SU-DHL-6 (cell line): ENCODE results near the gene MYO5C.
A peak's percentile ranks its signal among the peaks of the same experiment; 100 is the strongest.

ENCODE experiments used
- H2AFZ ChIP-seq: fragments of 200-600 bp; sonication (generic); 2 replicates; pipeline ENCODE4 v1.6.1; 2014; ENCODE audit warnings: low read depth, mild to moderate bottlenecking, moderate library complexity, mixed read lengths, antibody characterized with exemption, low read length; ENCODE audit not compliant: severe bottlenecking
- H3F3A ChIP-seq: fragments of 200-600 bp; shearing (Covaris generic); 2 replicates; pipeline ENCODE4 v1.6.0; 2016; ENCODE audit warnings: antibody characterized with exemption, mild to moderate bottlenecking; ENCODE audit not compliant: insufficient read depth
- H3K27ac ChIP-seq: fragments of 200-600 bp; sonication (generic); 2 replicates; pipeline ENCODE4 v1.5.1; 2016; ENCODE audit warnings: low read depth, mild to moderate bottlenecking, low read length, moderate library complexity, mixed read lengths
- H3K27me3 ChIP-seq: fragments of 200-600 bp; sonication (generic), shearing (Covaris generic); 2 replicates; pipeline ENCODE4 v1.6.0; 2014; ENCODE audit warnings: mild to moderate bottlenecking, low read length
- H3K36me3 ChIP-seq: fragments of 200-600 bp; sonication (generic); 2 replicates; pipeline ENCODE4 v1.6.1; 2014; ENCODE audit warnings: mild to moderate bottlenecking, low read length, mixed read lengths
- H3K4me2 ChIP-seq: fragments of 300-600, 200-600 bp; shearing (Covaris generic), sonication (generic); 2 replicates; pipeline ENCODE4 v1.6.0; 2014; ENCODE audit warnings: low read length, low read depth, mild to moderate bottlenecking; ENCODE audit not compliant: poor library complexity, severe bottlenecking
- H3K4me3 ChIP-seq: fragments of 200-600 bp; sonication (generic); 2 replicates; pipeline ENCODE4 v1.5.1; 2014; ENCODE audit warnings: antibody characterized with exemption, low read length, mild to moderate bottlenecking, mixed read lengths; ENCODE audit not compliant: insufficient read depth, poor library complexity, severe bottlenecking
- H3K79me2 ChIP-seq: fragments of 200-600 bp; sonication (generic); 2 replicates; pipeline ENCODE4 v1.6.1; 2014; ENCODE audit warnings: mild to moderate bottlenecking, low read length, moderate library complexity; ENCODE audit not compliant: insufficient read depth
- H3K9ac ChIP-seq: fragments of 200-600 bp; sonication (generic); 2 replicates; pipeline ENCODE4 v1.7.0; 2014; ENCODE audit warnings: mild to moderate bottlenecking, low read length
- H3K9me2 ChIP-seq: fragments of 200-600 bp; sonication (generic); replicated peaks from 2 replicates; pipeline ENCODE4 v1.6.1; 2014; ENCODE audit warnings: low read length; ENCODE audit not compliant: insufficient read depth
- H3K9me3 ChIP-seq: fragments of 200-600 bp; sonication (generic); 2 replicates; pipeline ENCODE4 v1.6.1; 2014; ENCODE audit warnings: low read length, mixed read lengths; ENCODE audit not compliant: insufficient read depth
- H4K20me1 ChIP-seq: fragments of 200-600 bp; sonication (generic); 2 replicates; pipeline ENCODE4 v1.6.1; 2014; ENCODE audit warnings: low read depth, mild to moderate bottlenecking, antibody characterized with exemption, low read length, moderate library complexity, mixed read lengths
- EZH2phosphoT487 ChIP-seq: fragments of 200-600 bp; sonication (generic), shearing (Covaris generic); conservative IDR thresholded peaks from 2 replicates; pipeline ENCODE4 v1.6.1; 2018; ENCODE audit warnings: mild to moderate bottlenecking, antibody characterized with exemption, low read length, moderate library complexity, mixed read lengths
- TF ChIP-seq, protein P1 (sequence below): fragments of 200-600 bp; sonication (generic); IDR thresholded peaks from one replicate; pipeline ENCODE4 v1.5.1; 2017; ENCODE audit warnings: antibody characterized with exemption, mild to moderate bottlenecking, low read length, moderate library complexity; ENCODE audit not compliant: insufficient read depth, poor library complexity, severe bottlenecking

Gene MYO5C

DNA sequence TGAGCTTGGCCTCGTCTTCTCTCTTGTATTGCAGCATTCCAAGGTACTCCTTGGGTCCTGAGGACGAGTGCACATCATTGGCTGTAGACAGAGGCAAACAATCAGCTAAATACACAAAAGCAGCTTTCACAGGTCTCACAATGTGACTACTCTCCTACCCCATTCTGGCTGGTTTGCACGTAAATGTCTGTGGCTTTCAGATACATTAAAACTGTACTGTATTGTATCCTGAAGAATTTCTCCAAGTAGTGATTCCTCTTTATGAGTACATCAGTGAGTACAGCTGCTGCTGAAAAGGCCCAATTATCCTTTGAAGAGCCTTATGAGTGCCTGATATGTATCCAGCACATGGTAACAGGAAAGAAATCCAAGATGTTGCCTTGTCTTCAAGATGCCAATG, 82.4 kb downstream of the MYO5C start:
- Histone ChIP-seq H3F3A (0 out of 2 replicates have a peak, but pooled peaks cover 8% of the 10 kb centered on the region), H3K27me3 (no peaks in the 10 kb centered on the region), H3K9ac (no peak overlapping the region), H3K79me2 (no peaks in the 10 kb centered on the region), H3K27ac (no peak overlapping the region), H3K4me3 (no peak overlapping the region), H3K4me2 (no peak overlapping the region), H3K9me2 (no peaks in the 10 kb centered on the region), H2AFZ (no peak overlapping the region), H4K20me1 (no peaks in the 10 kb centered on the region), H3K9me3 (no peaks in the 10 kb centered on the region), H3K36me3 (no peaks in the 10 kb centered on the region)
- TF ChIP-seq, protein P1, sequence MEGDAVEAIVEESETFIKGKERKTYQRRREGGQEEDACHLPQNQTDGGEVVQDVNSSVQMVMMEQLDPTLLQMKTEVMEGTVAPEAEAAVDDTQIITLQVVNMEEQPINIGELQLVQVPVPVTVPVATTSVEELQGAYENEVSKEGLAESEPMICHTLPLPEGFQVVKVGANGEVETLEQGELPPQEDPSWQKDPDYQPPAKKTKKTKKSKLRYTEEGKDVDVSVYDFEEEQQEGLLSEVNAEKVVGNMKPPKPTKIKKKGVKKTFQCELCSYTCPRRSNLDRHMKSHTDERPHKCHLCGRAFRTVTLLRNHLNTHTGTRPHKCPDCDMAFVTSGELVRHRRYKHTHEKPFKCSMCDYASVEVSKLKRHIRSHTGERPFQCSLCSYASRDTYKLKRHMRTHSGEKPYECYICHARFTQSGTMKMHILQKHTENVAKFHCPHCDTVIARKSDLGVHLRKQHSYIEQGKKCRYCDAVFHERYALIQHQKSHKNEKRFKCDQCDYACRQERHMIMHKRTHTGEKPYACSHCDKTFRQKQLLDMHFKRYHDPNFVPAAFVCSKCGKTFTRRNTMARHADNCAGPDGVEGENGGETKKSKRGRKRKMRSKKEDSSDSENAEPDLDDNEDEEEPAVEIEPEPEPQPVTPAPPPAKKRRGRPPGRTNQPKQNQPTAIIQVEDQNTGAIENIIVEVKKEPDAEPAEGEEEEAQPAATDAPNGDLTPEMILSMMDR = no peak
- TF ChIP-seq EZH2phosphoT487 = no peak

DNA sequence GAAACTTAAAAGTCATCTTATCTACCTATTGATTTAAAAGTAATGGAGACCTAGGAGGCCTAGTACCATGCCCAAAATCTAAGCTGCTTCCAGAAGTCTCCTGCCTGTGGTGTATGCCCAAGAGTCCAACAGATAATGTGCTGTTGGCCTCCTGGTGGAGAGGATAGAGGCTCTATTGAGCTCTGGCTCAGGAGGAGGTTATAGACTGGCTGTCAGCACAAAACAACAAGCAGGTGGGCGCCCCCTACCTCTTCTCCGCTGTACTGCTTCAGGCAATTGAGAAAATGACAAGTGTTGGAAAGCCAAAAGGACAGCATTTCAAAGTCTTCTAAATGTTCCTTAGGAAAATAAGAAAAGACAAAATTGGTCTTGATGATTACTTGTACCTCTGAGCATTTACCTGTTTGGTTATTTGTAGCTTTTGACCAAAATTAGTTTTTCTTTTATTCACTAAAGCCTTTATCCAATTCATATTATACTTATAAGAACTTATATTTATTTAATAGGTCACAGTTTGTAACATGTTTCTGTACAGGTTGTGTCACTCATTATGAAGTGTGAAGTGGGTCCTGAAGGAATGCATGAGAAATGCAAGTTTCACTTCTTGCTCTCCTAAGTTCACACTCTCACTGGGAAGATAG, 87.2 kb downstream of the MYO5C start:
- H3K9me2 ChIP-seq = no peaks in the 10 kb centered on the region
- no peaks in the 10 kb centered on the region for H3F3A ChIP-seq
- H3K79me2 ChIP-seq = no peaks in the 10 kb centered on the region
- H3K27me3 ChIP-seq = no peaks in the 10 kb centered on the region
- TF ChIP-seq, protein P1 = peak; percentile 94
- TF ChIP-seq EZH2phosphoT487 = no peak
- no peak overlapping the region for H3K27ac ChIP-seq
- H3K4me2 ChIP-seq = no peak overlapping the region
- H2AFZ ChIP-seq = no peak overlapping the region
- H3K36me3 ChIP-seq = no peaks in the 10 kb centered on the region
- H3K9ac ChIP-seq = no peak overlapping the region
- H4K20me1 ChIP-seq = no peaks in the 10 kb centered on the region
- H3K9me3 ChIP-seq = no peaks in the 10 kb centered on the region
- H3K4me3 ChIP-seq = no peak overlapping the region

DNA sequence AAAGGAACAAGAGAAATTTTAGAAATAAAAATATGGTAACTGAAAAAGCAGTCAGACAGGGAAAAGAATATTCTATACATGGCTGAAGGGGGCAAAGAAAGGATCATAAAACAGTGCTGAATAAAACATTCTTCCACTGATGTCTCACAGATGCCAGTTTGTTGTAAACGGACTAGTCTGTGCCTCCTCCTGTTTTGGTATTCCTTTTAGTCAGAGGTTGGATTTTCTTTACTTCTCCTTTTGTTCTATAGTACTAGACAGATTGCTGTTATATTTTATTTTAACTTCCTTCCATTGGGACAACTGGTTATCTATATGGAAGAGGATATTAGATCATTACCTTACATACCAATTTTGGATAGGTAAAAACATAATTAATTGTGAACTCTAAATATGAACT, 88.4 kb downstream of the MYO5C start:
- Histone ChIP-seq H3K9me3 (no peaks in the 10 kb centered on the region), H2AFZ (no peak overlapping the region), H3K27ac (no peak overlapping the region), H3K27me3 (no peaks in the 10 kb centered on the region), H4K20me1 (no peaks in the 10 kb centered on the region), H3K4me2 (no peak overlapping the region), H3K36me3 (no peaks in the 10 kb centered on the region), H3K9me2 (no peaks in the 10 kb centered on the region), H3K4me3 (no peak overlapping the region), H3K9ac (no peak overlapping the region), H3K79me2 (no peaks in the 10 kb centered on the region), H3F3A (no peaks in the 10 kb centered on the region)
- no peak for TF ChIP-seq EZH2phosphoT487
- TF ChIP-seq, protein P1 = no peak
